ENCODE measurements around the gene PDE11A.

DNA sequence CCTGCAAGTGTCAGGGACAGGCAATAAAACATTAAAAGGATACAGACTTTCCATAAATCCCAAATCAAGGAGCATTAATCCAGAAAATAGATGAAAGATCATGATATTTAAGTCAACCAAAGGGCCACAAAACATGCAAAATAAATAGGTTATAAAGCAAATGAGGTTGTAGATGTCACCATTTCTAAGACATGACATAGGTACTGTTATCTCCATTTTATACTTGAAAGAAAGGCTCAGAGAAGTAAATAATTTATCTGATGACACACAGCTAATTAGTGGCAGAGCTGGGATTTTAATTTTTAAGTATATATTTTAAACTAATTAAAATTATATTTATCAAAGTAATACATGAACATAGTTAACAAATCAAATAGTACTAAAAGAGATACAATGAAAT is 378.2 kb downstream of the PDE11A start:
- TF ChIP-seq, protein P1, sequence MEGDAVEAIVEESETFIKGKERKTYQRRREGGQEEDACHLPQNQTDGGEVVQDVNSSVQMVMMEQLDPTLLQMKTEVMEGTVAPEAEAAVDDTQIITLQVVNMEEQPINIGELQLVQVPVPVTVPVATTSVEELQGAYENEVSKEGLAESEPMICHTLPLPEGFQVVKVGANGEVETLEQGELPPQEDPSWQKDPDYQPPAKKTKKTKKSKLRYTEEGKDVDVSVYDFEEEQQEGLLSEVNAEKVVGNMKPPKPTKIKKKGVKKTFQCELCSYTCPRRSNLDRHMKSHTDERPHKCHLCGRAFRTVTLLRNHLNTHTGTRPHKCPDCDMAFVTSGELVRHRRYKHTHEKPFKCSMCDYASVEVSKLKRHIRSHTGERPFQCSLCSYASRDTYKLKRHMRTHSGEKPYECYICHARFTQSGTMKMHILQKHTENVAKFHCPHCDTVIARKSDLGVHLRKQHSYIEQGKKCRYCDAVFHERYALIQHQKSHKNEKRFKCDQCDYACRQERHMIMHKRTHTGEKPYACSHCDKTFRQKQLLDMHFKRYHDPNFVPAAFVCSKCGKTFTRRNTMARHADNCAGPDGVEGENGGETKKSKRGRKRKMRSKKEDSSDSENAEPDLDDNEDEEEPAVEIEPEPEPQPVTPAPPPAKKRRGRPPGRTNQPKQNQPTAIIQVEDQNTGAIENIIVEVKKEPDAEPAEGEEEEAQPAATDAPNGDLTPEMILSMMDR (IDR thresholded peaks at IDR 0.05), result no peak
- TF ChIP-seq POLR2A (IDR thresholded peaks at IDR 0.05), result no peak
